A549 treated with Hydrocortisone at 1 μM for 4 hours (cell line): Measurements from ENCODE around the gene SLC32A1. TPM values are rescaled to one million over a fixed set of nuclear protein-coding genes. Genes with fewer than 3 reads are reported as not detected.

Source experiments
- total RNA-seq: library from RNA; stranded (reverse); fragments of 200-300 nt; extraction: Qiagen RNA extraction; gene quantifications from 5 replicates; pipeline ENCODE4 v1.2.3, GENCODE V29; 2022

The SLC32A1 gene, protein sequence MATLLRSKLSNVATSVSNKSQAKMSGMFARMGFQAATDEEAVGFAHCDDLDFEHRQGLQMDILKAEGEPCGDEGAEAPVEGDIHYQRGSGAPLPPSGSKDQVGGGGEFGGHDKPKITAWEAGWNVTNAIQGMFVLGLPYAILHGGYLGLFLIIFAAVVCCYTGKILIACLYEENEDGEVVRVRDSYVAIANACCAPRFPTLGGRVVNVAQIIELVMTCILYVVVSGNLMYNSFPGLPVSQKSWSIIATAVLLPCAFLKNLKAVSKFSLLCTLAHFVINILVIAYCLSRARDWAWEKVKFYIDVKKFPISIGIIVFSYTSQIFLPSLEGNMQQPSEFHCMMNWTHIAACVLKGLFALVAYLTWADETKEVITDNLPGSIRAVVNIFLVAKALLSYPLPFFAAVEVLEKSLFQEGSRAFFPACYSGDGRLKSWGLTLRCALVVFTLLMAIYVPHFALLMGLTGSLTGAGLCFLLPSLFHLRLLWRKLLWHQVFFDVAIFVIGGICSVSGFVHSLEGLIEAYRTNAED
- not detected in 5 replicates for total RNA-seq

DNA sequence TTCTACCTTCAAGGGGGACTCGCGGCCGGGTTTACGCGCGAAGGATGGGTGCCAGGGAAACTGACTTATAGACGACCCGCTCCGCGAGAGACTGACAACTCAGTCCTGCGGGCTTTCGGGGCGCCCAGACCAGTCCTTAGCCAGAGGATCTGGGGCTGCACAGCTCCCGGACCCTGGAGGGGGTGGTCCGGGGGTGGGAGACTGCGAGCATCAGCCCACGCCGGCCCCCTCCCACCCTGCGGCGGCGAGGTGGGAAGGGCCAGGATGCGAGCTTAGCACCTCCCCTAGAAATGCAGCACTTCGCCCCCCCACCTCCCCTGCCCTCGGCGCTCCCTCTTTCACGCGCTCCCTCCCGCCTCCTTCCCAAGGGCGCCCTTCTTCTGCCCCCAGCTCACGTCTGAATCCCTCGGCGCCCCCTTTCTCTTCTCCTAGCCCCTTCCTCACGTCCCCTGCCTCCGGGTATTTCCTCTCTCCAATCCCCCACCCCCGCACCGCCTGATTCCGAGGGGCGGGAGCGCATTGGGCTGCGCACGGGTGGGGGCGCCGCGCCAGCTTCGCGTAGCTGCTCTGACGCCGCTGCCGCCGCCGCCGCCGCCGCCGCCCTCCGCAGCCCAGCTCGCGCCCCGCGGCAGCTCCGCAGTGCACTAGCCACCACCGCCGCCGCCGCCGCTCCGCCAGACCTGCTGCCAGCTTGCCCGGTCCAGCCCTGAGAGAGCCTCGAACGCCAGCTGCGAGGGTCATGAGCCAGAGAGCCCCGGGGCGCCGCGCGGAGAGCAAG lies at the start of gene SLC32A1:
Gene SLC32A1, plus strand, starts transcription at position 639 of the 778 bp plus-strand sequence. CDS start 239 bp downstream, outside the sequence.

DNA sequence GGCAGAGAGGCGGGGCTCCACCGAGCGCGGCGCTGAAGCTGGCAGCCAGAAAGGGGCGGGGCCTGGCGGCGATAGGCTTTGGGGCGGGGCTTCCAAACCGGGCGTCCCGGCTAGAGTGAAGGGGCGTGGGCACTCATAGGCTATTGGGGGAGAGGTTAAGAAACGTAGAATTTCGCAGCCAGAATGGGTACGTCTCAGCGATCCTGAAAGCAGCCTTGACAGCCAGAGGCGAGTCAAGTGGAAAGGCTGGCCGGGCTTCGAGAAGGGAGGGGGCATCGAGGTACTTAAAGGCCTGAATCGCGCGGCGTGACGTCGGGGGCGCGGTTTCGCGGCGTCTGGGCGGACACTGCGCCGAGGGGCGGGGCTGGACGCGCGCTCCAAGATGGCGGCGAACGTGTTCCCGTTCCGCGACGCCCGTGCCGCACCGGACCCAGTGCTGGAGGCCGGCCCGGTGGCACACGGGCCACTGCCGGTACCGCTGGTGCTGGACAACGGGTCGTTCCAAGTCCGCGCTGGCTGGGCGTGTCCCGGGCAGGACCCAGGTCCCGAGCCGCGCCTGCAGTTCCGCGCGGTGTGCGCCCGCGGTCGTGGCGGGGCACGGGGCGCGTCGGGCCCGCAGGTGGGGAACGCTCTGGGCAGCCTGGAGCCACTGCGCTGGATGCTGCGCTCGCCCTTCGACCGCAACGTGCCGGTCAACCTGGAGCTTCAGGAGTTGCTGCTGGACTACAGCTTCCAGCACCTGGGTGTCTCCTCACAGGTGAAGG lies 24.0 kb downstream of the SLC32A1 start, which contains the start of gene ACTR5:
Gene ACTR5, plus strand, starts transcription at position 364 of the 764 bp plus-strand sequence. Its CDS starts 19 bp downstream, at position 383.

Other genes with a start within 250 kb of the SLC32A1 start
- not detected in 5 replicates for gene ADIG, start 143.3 kb upstream of the SLC32A1 start, total RNA-seq
- 0.08 TPM in 1 of 5 replicates, not detected in the others for gene ARHGAP40, start 122.7 kb upstream of the SLC32A1 start, total RNA-seq
- 9.0 to 9.7 TPM (median 9.4 TPM) in 5 replicates for gene ACTR5, start 24.0 kb downstream of the SLC32A1 start, total RNA-seq
- gene PPP1R16B, start 81.2 kb downstream of the SLC32A1 start, total RNA-seq = 0.08 to 0.22 TPM (median 0.14 TPM) in 5 replicates
- 62.2 to 69.8 TPM (median 65.9 TPM) in 5 replicates for gene FAM83D, start 201.9 kb downstream of the SLC32A1 start, total RNA-seq
- 7.4 to 8.8 TPM (median 7.9 TPM) in 5 replicates for gene DHX35, start 237.9 kb downstream of the SLC32A1 start, total RNA-seq